EH (cell line): ENCODE data around the gene NR2E1.

Experiments used
- DNase-seq: peaks from one replicate; pipeline ENCODE4 v3.0.0-alpha.2; 2015; ENCODE audit warnings: low read depth

The NR2E1 gene

DNA sequence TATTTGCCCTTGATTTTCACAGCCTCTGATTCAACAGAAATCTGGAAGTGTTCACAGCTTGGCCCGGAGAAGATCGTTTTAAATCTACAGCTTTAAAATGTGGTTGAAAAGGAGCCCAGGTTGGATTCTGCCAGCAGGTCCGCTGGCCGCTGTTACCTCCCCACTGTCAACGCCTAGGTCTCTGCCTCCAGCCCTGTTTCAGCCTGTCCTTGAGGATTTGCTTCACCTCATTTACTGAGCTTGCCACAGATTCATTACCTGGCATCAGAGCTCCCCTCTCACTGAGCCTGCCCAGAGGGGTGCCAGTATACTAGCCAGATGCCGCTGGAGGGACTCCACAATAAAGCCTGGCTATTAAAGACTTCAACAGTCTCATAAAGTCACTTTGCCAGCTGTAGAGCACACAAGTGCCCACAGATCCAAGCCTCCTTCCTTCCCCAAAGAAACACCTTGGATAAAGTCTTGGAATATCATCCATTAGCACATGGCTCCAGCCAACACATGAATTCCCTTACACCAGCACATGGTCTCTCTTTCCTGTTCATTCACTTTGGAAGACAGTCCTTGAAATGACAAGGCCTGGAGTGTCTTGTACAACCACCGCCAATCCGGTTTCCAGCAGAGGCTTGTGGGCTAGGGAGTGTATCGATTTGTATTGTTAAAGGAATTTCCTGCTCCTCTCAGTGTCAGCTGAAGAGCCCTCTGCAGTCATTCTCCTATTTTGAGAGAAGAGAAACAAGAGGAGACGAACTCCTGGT is 9.5 kb upstream of the NR2E1 start:
- DNase-seq: peak; percentile 17

DNA sequence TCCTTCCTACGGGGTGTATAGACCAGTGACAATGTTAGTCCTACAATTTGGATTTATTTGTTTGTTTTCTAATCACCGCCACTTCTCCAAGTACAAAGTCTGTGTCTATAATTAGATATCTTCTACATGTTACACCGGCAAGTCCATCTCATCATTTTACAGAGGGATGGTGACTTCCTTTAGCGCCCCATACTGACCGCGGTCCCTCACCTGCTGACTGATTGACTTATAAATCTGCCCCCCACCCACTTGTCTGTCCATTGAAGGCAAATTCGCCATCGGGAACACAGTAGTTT is 8.9 kb upstream of the NR2E1 start:
- DNase-seq: no peak

- DNase-seq: no peak
These were observed 8.4 kb upstream of the NR2E1 start for GRCh38 chr6:108157234-108157980.

GRCh38 chr6:108157981-108158525 is 7.8 kb upstream of the NR2E1 start:
- DNase-seq: no peak

- no peak for DNase-seq
These were observed 5.8 kb upstream of the NR2E1 start for GRCh38 chr6:108159981-108160380.

- no peak for DNase-seq
These were observed 4.0 kb upstream of the NR2E1 start for GRCh38 chr6:108161724-108162282.

- no peak for DNase-seq
These were observed 2.6 kb upstream of the NR2E1 start for GRCh38 chr6:108163267-108163643.

- DNase-seq: no peak
These were observed 1.9 kb upstream of the NR2E1 start for GRCh38 chr6:108163644-108164542.

DNA sequence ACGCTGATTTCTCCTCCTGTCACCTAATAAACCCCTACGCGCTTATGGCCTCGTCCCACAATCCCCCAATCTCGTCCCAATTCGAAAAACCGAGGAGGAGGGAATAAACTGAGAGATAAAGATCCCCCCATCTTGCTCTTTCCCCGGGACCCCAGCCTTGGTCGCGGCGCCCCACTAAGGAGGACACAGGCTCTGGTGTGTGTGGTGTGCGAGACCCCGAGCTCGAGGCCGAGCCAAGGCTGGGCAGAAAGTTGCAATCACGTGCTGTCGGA is 1.3 kb upstream of the NR2E1 start:
- no peak for DNase-seq

DNA sequence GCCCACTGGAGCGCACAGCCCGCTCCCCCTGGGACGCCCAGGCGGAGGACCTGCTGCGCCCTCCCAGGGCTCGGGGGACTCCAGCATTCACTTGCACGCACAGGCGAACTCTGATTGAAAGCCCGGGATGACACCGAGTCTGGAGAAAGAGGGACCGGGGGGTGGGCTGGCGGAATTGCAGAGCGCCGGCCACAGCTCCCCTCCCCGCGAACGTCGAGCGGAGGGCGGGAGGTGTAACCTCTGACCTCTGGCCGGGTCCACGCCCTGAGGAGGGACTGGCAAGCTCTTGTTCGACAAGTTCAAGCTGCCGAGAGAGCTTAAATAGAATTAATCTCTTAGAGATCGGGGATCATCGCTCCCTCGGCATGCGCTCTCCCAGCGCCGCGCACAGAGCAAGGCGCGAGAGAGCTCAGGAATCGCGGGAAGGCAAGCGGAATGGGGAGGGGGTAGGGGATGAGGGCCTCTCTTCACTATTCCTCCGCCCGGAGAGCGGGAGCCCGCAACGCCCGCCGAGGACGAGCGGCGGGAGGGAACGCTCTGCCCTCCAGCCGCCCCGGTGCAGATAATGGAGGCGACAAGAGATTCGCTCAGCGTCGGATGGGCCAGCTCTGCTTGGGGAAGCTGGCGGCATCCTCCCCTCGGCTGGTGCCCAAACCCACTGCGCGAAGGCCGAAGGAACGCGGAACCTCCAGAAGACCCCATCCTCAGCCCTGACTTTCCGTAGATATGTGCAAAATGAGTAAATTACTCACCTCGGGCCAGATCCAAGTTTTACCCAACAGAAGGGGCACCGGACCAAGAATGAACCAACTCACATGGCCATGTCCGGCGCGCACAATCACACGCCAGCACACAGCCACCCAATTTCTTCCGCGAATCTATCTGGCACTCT is 761 bp upstream of the NR2E1 start:
- no peak for DNase-seq

- DNase-seq: no peak
These were observed 1.0 kb downstream of the NR2E1 start for GRCh38 chr6:108166664-108167448.

DNA sequence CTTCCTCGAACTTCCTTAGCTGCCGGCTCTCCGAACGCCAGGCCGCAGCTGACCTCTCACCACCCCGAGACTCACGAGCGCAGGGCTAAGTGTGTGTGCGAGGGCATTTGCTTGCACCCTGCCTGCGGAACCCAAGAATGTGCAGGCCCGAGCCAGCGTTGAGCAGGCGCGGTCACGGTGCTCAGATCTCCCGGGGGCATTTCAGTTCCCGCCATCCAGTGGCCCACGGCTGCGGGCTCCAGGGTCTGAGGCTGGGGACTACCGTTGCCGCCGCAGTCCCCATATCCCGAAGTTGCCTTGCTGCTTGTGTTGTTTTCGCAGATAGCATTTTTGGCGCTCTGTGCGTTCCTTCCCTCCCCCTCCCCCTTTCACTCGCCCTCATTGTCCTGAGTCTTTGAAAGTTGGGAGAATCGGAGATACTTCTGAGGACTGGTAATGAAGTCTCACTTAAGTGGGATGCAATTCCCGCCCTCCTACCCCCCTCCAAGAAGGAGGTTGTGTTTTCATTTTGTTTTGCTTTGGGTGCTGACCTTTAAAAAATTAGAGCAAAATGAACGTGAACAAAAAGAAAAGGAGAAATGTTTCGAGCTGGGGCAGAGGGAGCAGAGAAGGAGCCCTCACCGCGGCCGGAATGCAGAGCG is 1.7 kb downstream of the NR2E1 start:
- no peak for DNase-seq

DNA sequence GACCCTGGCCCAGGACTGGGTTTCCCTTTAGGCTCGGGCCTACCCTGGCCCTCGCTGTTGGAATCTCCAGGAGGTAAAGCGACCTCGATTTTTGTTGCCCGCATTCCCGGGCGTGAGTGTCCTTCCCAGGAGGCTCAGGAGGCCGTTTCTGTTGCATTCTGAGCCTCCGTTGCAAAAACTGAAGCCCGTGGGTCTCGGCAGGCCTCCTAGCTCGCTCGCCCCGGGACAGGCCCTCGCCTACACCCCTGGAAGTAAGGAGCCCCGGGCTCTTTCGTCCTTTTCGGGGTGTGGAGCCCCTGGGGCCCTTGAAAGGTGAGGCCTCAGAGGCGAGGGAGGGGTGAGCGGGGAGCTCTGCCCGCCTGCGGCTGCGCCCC is 2.3 kb downstream of the NR2E1 start:
- DNase-seq: no peak

GRCh38 chr6:108168501-108169463 is 3.0 kb downstream of the NR2E1 start:
- peak; percentile 18 for DNase-seq

GRCh38 chr6:108169464-108170331 is 3.9 kb downstream of the NR2E1 start:
- DNase-seq: no peak

DNA sequence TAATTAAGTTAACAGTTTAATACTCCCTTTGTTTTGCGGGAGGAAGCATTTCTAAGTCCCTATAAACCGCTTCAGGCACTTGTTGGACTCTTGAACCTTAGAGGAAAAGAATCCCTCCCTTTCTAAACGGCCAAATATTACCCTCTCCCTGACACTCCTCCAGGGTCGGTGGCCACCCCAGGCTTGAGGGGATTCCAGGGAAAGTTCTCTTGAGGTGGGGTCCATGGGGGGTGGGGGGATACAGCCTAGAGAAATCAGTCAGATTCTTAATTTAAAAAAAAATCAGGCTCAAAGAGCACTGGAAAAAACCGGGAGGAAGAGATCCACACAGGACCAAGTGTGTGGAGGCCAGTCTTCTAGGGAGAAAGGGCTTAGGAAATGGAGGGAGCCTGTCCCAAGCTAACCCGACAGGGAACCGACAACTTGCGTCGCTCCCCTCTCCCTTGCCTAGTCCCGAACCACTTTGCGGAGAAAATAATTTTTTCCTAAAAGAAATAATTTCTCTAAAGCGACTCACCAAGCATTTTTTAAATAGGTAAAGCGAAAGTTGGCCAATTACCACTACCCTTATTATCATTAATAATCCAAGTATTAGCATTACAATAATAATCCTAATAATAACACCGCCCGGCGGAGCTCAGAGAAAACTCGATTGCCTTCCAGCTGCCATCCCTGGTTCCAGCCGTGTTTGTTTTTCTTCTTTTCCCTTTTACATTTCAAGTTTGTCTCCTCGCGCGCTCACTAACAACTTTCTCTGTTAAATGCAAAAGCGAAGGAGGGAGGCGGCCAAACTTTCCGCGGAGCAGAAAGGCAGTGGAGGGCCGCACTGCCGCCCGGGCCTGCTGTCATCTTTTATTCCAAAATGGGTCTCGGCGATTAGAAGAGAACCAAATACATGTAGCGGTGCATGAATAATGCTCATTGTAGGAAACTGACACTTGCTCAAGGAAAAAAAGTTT is 4.8 kb downstream of the NR2E1 start:
- no peak for DNase-seq
